ENCODE data around the gene HTATSF1.

HTATSF1 gene

DNA sequence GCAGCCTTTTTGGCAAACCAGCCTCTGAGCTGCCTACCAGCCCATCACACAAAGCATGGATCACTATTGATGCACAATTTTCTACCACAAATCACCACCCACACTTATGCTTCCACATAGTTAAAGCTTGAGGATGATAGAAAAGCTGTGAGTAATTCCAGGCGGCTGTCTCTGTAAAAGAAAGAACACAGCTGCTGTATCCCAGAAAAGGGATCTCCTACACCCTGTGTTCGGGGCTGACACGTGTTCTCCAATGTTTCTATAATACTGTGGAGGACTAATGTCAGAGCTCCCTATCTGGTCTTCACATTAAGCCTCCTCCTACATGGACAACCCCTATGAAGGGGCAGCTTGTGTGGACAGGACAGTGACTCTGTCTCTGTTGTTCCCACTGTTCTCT is 22.2 kb upstream of the HTATSF1 start:
- TF ChIP-seq EZH2phosphoT487 (IDR thresholded peaks at IDR 0.05; ENCODE audit: borderline replicate concordance) = no peak
- TF ChIP-seq, protein P1, sequence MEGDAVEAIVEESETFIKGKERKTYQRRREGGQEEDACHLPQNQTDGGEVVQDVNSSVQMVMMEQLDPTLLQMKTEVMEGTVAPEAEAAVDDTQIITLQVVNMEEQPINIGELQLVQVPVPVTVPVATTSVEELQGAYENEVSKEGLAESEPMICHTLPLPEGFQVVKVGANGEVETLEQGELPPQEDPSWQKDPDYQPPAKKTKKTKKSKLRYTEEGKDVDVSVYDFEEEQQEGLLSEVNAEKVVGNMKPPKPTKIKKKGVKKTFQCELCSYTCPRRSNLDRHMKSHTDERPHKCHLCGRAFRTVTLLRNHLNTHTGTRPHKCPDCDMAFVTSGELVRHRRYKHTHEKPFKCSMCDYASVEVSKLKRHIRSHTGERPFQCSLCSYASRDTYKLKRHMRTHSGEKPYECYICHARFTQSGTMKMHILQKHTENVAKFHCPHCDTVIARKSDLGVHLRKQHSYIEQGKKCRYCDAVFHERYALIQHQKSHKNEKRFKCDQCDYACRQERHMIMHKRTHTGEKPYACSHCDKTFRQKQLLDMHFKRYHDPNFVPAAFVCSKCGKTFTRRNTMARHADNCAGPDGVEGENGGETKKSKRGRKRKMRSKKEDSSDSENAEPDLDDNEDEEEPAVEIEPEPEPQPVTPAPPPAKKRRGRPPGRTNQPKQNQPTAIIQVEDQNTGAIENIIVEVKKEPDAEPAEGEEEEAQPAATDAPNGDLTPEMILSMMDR (conservative IDR thresholded peaks at IDR 0.05; ENCODE audit: low read length) = no peak
- no peak overlapping the region for H3K4me2 ChIP-seq (ENCODE audit: low read depth, low read length, poor library complexity, severe bottlenecking)
- peaks cover 3% of the 10 kb centered on the region for H3K4me1 ChIP-seq (ENCODE audit: insufficient read depth, low read length, poor library complexity, severe bottlenecking)

DNA sequence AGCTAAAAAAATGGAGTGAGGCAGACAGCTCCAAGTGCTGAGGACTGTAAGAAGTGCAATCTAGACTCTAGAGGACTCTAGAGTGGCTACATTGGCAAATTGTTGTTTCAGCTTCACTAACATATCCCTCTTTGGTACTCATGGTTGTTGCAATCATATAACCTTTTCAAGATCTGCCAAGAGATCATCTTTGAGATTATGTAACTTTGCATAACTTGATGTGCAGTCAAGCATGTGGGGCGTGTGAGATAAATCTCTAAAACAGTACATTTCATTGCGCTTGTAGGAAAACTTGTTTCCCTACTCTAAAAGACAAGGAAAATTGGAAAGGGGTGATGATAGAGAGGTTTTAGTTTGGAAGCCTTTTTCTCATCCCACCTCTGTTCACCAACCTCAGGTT is 20.9 kb upstream of the HTATSF1 start:
- H3K4me1 ChIP-seq (ENCODE audit: insufficient read depth, low read length, poor library complexity, severe bottlenecking) = peaks cover 3% of the 10 kb centered on the region
- H4K20me1 ChIP-seq (ENCODE audit: insufficient read depth, low read length, poor library complexity, severe bottlenecking) = no peaks in the 10 kb centered on the region
- H3K4me3 ChIP-seq (ENCODE audit: low read length, poor library complexity, severe bottlenecking) = no peak overlapping the region
- no peaks in the 10 kb centered on the region for H3K36me3 ChIP-seq (ENCODE audit: insufficient read depth, low read length)
- H3F3A ChIP-seq (ENCODE audit: low read depth) = no peaks in the 10 kb centered on the region
- H3K9ac ChIP-seq (ENCODE audit: low read depth, low read length, poor library complexity, severe bottlenecking) = no peak overlapping the region
- TF ChIP-seq EZH2phosphoT487 (IDR thresholded peaks at IDR 0.05; ENCODE audit: borderline replicate concordance) = no peak
- TF ChIP-seq, protein P1 (conservative IDR thresholded peaks at IDR 0.05; ENCODE audit: low read length) = no peak
- no peak overlapping the region for H2AFZ ChIP-seq (ENCODE audit: low read length)
- no peaks in the 10 kb centered on the region for H3K9me2 ChIP-seq (replicated peaks; ENCODE audit: low read depth, low read length)
- no peaks in the 10 kb centered on the region for H3K9me3 ChIP-seq (ENCODE audit: insufficient read depth, low read depth, low read length)
- no peaks in the 10 kb centered on the region for H3K27me3 ChIP-seq (ENCODE audit: insufficient read depth, low read length, poor library complexity, severe bottlenecking)
- H3K79me2 ChIP-seq (ENCODE audit: insufficient read depth, low read length) = no peaks in the 10 kb centered on the region
- no peak overlapping the region for H3K4me2 ChIP-seq (ENCODE audit: low read depth, low read length, poor library complexity, severe bottlenecking)

More for the DNA sequence above, 22.2 kb upstream of the HTATSF1 start:
- H3K4me3 ChIP-seq (ENCODE audit: low read length, poor library complexity, severe bottlenecking) = no peak overlapping the region
- no peaks in the 10 kb centered on the region for H3K27me3 ChIP-seq (ENCODE audit: insufficient read depth, low read length, poor library complexity, severe bottlenecking)
- H3K36me3 ChIP-seq (ENCODE audit: insufficient read depth, low read length) = no peaks in the 10 kb centered on the region
- no peaks in the 10 kb centered on the region for H3F3A ChIP-seq (ENCODE audit: low read depth)
- no peaks in the 10 kb centered on the region for H4K20me1 ChIP-seq (ENCODE audit: insufficient read depth, low read length, poor library complexity, severe bottlenecking)
- no peak overlapping the region for H3K9ac ChIP-seq (ENCODE audit: low read depth, low read length, poor library complexity, severe bottlenecking)
- H2AFZ ChIP-seq (ENCODE audit: low read length) = no peak overlapping the region
- no peaks in the 10 kb centered on the region for H3K9me2 ChIP-seq (replicated peaks; ENCODE audit: low read depth, low read length)
- H3K9me3 ChIP-seq (ENCODE audit: insufficient read depth, low read depth, low read length) = no peaks in the 10 kb centered on the region
- no peaks in the 10 kb centered on the region for H3K79me2 ChIP-seq (ENCODE audit: insufficient read depth, low read length)

DNA sequence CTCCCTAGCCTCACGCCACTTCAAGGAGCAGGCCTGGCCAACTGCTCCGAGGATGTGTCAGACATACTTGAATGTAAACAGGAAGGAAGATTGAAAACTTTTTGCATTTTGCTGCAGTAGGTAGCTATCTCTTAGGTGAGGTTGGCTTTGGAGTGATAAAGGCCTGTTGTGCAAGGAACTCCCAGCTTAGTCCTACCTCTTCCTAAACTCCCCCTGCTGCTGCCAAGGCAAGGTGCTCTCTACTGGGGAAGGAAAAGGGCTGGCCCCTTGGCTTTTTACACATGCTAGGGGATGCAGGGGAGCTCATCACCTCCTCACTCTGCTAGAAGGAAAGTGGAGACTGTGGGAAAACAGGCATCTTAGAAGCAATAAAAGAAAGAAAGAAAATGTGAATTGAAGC is 20.4 kb upstream of the HTATSF1 start:
- Histone ChIP-seq H3K4me2 (ENCODE audit: low read depth, low read length, poor library complexity, severe bottlenecking) (no peak overlapping the region), H3K9me2 (replicated peaks; ENCODE audit: low read depth, low read length) (no peaks in the 10 kb centered on the region), H3K9me3 (ENCODE audit: insufficient read depth, low read depth, low read length) (no peaks in the 10 kb centered on the region), H3K36me3 (ENCODE audit: insufficient read depth, low read length) (no peaks in the 10 kb centered on the region), H3K4me3 (ENCODE audit: low read length, poor library complexity, severe bottlenecking) (no peak overlapping the region), H3K27me3 (ENCODE audit: insufficient read depth, low read length, poor library complexity, severe bottlenecking) (no peaks in the 10 kb centered on the region), H4K20me1 (ENCODE audit: insufficient read depth, low read length, poor library complexity, severe bottlenecking) (no peaks in the 10 kb centered on the region), H3F3A (ENCODE audit: low read depth) (no peaks in the 10 kb centered on the region), H3K4me1 (ENCODE audit: insufficient read depth, low read length, poor library complexity, severe bottlenecking) (peaks cover 3% of the 10 kb centered on the region), H3K79me2 (ENCODE audit: insufficient read depth, low read length) (no peaks in the 10 kb centered on the region), H2AFZ (ENCODE audit: low read length) (no peak overlapping the region), H3K9ac (ENCODE audit: low read depth, low read length, poor library complexity, severe bottlenecking) (no peak overlapping the region)
- TF ChIP-seq EZH2phosphoT487 (IDR thresholded peaks at IDR 0.05; ENCODE audit: borderline replicate concordance) = no peak
- TF ChIP-seq, protein P1 (conservative IDR thresholded peaks at IDR 0.05; ENCODE audit: low read length) = no peak
